Gastroesophageal sphincter (tissue), 3 donors: ENCODE measurements around the gene AP3S2.

Source experiments
- CTCF ChIP-seq, 4 experiments: fragments of 200-600 bp in 2 of 4; fragments of 450-650 bp in 2 of 4; sonication (generic) in 1 of 4; IDR thresholded peaks; one replicate each; pipeline ENCODE4 v1.5.1; 2017 to 2019; ENCODE audit warnings: antibody characterized with exemption in 4 of 4, mild to moderate bottlenecking in 2 of 4, moderate library complexity in 2 of 4
- EP300 ChIP-seq: sonication (generic); formaldehyde crosslinking; IDR thresholded peaks from one replicate; pipeline ENCODE4 v1.6.1; 2017; ENCODE audit warnings: antibody characterized with exemption, mild to moderate bottlenecking
- POLR2A ChIP-seq, 2 donors: fragments of 450-650 bp; IDR thresholded peaks; one replicate each; pipeline ENCODE4 v1.6.1; 2017; ENCODE audit warnings: antibody characterized with exemption in 2 of 2, mild to moderate bottlenecking in 2 of 2, moderate library complexity in 1 of 2

- TF ChIP-seq POLR2A (IDR thresholded peaks at IDR 0.05), result no peak
- TF ChIP-seq EP300, result no peak
- no peak for TF ChIP-seq CTCF (IDR thresholded peaks at IDR 0.05)
Measured at GRCh38 chr15:89870688-89871288, 23.0 kb downstream of the AP3S2 start.
